Smooth muscle cell (in vitro differentiated cells): Measurements from ENCODE around the gene PHGDH. TPM values are rescaled to one million over a fixed set of nuclear protein-coding genes. Genes with fewer than 3 reads are reported as not detected.
A peak's percentile ranks its signal among the peaks of the same experiment; 100 is the strongest.

Experiments used
- DNase-seq: peaks from one replicate; lab custom pipeline; 2025; ENCODE audit not compliant: unreplicated experiment; lab: John Stamatoyannopoulos, UW
- H2AFZ ChIP-seq: fragments of 200-600 bp; sonication (generic); 2 replicates; pipeline ENCODE4 v1.6.0; 2016; ENCODE audit warnings: antibody characterized with exemption, low read depth, mild to moderate bottlenecking
- H3F3A ChIP-seq: fragments of 200-600 bp; sonication (generic); 2 replicates; pipeline ENCODE4 v1.6.0; 2017; ENCODE audit warnings: antibody characterized with exemption, low read depth
- H3K27ac ChIP-seq: fragments of 200-600 bp; sonication (generic); 2 replicates; pipeline ENCODE4 v1.5.1; 2016; ENCODE audit warnings: low read depth, mild to moderate bottlenecking
- H3K27me3 ChIP-seq: fragments of 200-600 bp; sonication (generic); 2 replicates; pipeline ENCODE4 v1.6.1; 2016; ENCODE audit warnings: low read depth, mild to moderate bottlenecking
- H3K36me3 ChIP-seq: fragments of 200-600 bp; sonication (generic); 2 replicates; pipeline ENCODE4 v1.5.1; 2016; ENCODE audit warnings: low read depth
- H3K4me1 ChIP-seq: fragments of 200-600 bp; sonication (generic); 2 replicates; pipeline ENCODE4 v1.5.1; 2016; ENCODE audit warnings: low read depth
- H3K4me2 ChIP-seq: fragments of 200-600 bp; sonication (generic); 2 replicates; pipeline ENCODE4 v1.6.0; 2016; ENCODE audit warnings: mild to moderate bottlenecking
- H3K4me3 ChIP-seq: fragments of 200-600 bp; sonication (generic); 2 replicates; pipeline ENCODE4 v1.5.1; 2016; ENCODE audit warnings: mild to moderate bottlenecking
- H3K79me2 ChIP-seq: fragments of 200-600 bp; sonication (generic); 2 replicates; pipeline ENCODE4 v1.6.0; 2016; ENCODE audit warnings: low read depth, mild to moderate bottlenecking
- H3K9ac ChIP-seq: fragments of 200-600 bp; sonication (generic); 2 replicates; pipeline ENCODE4 v1.6.0; 2016; ENCODE audit warnings: low read depth
- H3K9me3 ChIP-seq: fragments of 200-600 bp; sonication (generic); replicated peaks from 2 replicates; pipeline ENCODE4 v1.5.1; 2016; ENCODE audit warnings: low read depth
- H4K20me1 ChIP-seq: fragments of 200-600 bp; sonication (generic); 2 replicates; pipeline ENCODE4 v1.6.0; 2016; ENCODE audit warnings: low read depth
- CTCF ChIP-seq: fragments of 200-600 bp; sonication (generic); IDR thresholded peaks from 2 replicates; pipeline ENCODE4 v1.5.1; 2017; ENCODE audit warnings: borderline replicate concordance, mild to moderate bottlenecking, antibody characterized with exemption; ENCODE audit not compliant: insufficient read depth, poor library complexity, severe bottlenecking
- WGBS: methylation state at CpG from one replicate; pipeline ENCODE4 v1.1.7; 2016; ENCODE audit warnings: low lambda C conversion rate; 5-methylcytosine and 5-hydroxymethylcytosine counted together
- polyA plus RNA-seq: library from polyadenylated mRNA; unstranded; fragments of >200 nt; fragmentation: Nextera tagmentation; extraction: Ambion mirVana; gene quantifications from 2 replicates; pipeline ENCODE4 v1.2.1, GENCODE V29; 2016
- total RNA-seq: library from RNA; depleted of rRNA; stranded (reverse); fragments of >200 nt; gene quantifications from 2 replicates; pipeline ENCODE4 v1.2.3, GENCODE V29; 2014

PHGDH gene
- total and polyA plus RNA-seq, 2 experiments from 2014 or later, result 93.2 to 134 TPM

GRCh38 chr1:119790451-119791198, 78.9 kb downstream of the PHGDH start:
- H3K4me1 ChIP-seq, result peaks cover 26% of the 10 kb centered on the region
- H3K27me3 ChIP-seq, result no peaks in the 10 kb centered on the region
- H2AFZ ChIP-seq, result peak overlapping the region; percentile 49
- no peaks in the 10 kb centered on the region for H3K36me3 ChIP-seq
- no peaks in the 10 kb centered on the region for H3K9me3 ChIP-seq
- peaks cover 5% of the 10 kb centered on the region for H3F3A ChIP-seq
- H3K4me2 ChIP-seq, result peak overlapping the region; percentile 47
- WGBS, result 31% methylated on average over 9 of the region's 9 CpGs
- no peaks in the 10 kb centered on the region for H4K20me1 ChIP-seq
- H3K79me2 ChIP-seq, result no peaks in the 10 kb centered on the region
- no peak overlapping the region for H3K4me3 ChIP-seq
- TF ChIP-seq CTCF, result no peak
- no peak for DNase-seq
- no peak overlapping the region for H3K9ac ChIP-seq
- peak overlapping the region; percentile 30 for H3K27ac ChIP-seq

DNA sequence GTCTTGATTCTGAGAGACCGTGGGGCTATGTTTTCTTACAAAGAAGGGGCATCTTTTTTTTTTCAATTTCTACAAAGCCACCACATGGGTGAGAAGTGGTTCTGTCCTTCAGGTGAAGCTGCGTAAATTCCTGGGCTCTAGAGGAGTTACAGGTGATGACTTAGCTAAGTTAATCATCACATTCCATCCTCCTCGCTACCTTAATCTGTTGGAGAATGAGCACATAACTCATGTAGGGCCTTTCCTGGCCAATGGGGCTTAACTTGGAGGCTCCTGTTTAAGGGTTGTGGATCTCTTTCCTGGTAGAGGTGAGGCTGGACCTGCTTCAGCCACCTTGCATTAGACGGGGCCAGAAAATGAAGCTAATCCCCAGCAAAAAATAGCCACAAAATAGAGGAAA, 79.6 kb downstream of the PHGDH start:
- Histone ChIP-seq H3K9me3 (no peaks in the 10 kb centered on the region), H3K9ac (no peak overlapping the region), H4K20me1 (no peaks in the 10 kb centered on the region), H3K27me3 (no peaks in the 10 kb centered on the region), H3F3A (peaks cover 3% of the 10 kb centered on the region), H3K4me3 (no peak overlapping the region), H3K79me2 (no peaks in the 10 kb centered on the region), H3K36me3 (no peaks in the 10 kb centered on the region), H2AFZ (no peak overlapping the region), H3K4me2 (peak overlapping the region; percentile 47), H3K4me1 (peaks cover 21% of the 10 kb centered on the region), H3K27ac (peak overlapping the region; percentile 30)
- TF ChIP-seq CTCF, result no peak
- WGBS, result 75% methylated on average over 4 of the region's 4 CpGs
- no peak for DNase-seq

Other genes with a start within 250 kb of the PHGDH start
- 1.7 and 2.9 TPM in 2 replicates for gene HSD3B1, start 204.7 kb upstream of the PHGDH start, total RNA-seq
- 1.8 and 4.8 TPM in 2 replicates for gene HSD3B1, start 204.7 kb upstream of the PHGDH start, polyA plus RNA-seq
- gene ZNF697, start 63.7 kb upstream of the PHGDH start, total RNA-seq, result 18.5 and 20.0 TPM in 2 replicates
- gene ZNF697, start 63.7 kb upstream of the PHGDH start, polyA plus RNA-seq, result 1.5 and 2.2 TPM in 2 replicates
- not detected in 2 replicates for gene HMGCS2, start 57.0 kb downstream of the PHGDH start, total RNA-seq
- 0.08 TPM in 1 of 2 replicates, not detected in the other for gene HMGCS2, start 57.0 kb downstream of the PHGDH start, polyA plus RNA-seq
- gene REG4, start 99.5 kb downstream of the PHGDH start, total RNA-seq, result not detected in 2 replicates
- 0.30 TPM in 1 of 2 replicates, not detected in the other for gene REG4, start 99.5 kb downstream of the PHGDH start, polyA plus RNA-seq
- gene ADAM30, start 184.6 kb downstream of the PHGDH start, total RNA-seq, result not detected in 2 replicates
- not detected in 2 replicates for gene ADAM30, start 184.6 kb downstream of the PHGDH start, polyA plus RNA-seq